Measurements from ENCODE around the gene FRMPD4.

GRCh38 chrX:12330841-12331240 is 192.6 kb downstream of the FRMPD4 start:
- no peak for TF ChIP-seq MAX (IDR thresholded peaks at IDR 0.05; ENCODE audit: insufficient read depth, insufficient read length)
- TF ChIP-seq CTCF (IDR thresholded peaks at IDR 0.05; ENCODE audit: extremely low read depth in 1 of 2, insufficient read depth in 1 of 2, low read depth in 1 of 2, low read length in 2 of 2), result no peak
- TF ChIP-seq POLR2A (IDR thresholded peaks at IDR 0.05; ENCODE audit: low read depth, low read length), result no peak
